ENCODE results near the gene SARDH.

DNA sequence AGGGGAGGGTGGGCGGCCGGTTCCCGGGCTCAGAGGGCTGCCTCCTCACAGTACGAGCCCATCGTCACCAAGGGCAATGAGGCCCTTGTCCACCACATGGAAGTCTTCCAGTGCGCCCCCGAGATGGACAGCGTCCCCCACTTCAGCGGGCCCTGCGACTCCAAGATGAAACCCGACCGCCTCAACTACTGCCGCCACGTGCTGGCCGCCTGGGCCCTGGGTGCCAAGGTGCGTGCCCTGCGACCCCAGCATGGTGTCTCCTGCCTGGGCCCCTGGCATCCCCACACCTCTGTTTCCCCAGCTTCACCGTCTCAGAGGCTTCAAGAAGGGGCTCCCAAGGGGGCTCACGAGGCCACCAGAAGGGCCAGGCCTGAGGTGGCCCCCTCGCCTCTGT lies 94.8 kb downstream of the SARDH start:
- no peak for TF ChIP-seq L3MBTL2 (conservative IDR thresholded peaks at IDR 0.05)
- no peak for TF ChIP-seq SP1 (IDR thresholded peaks at IDR 0.05)
- no peak for TF ChIP-seq BHLHE40 (IDR thresholded peaks at IDR 0.05; ENCODE audit: borderline replicate concordance)
- no peak for TF ChIP-seq NFRKB (IDR thresholded peaks at IDR 0.05)
- no peak for TF ChIP-seq FOXM1 (IDR thresholded peaks at IDR 0.05; ENCODE audit: borderline replicate concordance)
- TF ChIP-seq ELF4 (IDR thresholded peaks at IDR 0.05): no peak
- no peak for TF ChIP-seq PKNOX1 (IDR thresholded peaks at IDR 0.05)
- no peak for TF ChIP-seq FOXK2 (IDR thresholded peaks at IDR 0.05)

Data from HEK293T (cell line).